Measurements from ENCODE around the gene SCN10A.

GRCh38 chr3:38684546-38684945 is 131.5 kb downstream of the SCN10A start:
- TF ChIP-seq EZH2 (IDR thresholded peaks at IDR 0.05) (no peak), POLR2AphosphoS5 (IDR thresholded peaks at IDR 0.05; ENCODE audit: borderline replicate concordance, low read depth, low read length) (no peak)

Measured in SK-N-MC (cell line).